SK-N-SH (cell line): ENCODE measurements around the gene SSTR5.

ENCODE experiments used
- EZH2phosphoT487 ChIP-seq: fragments of 200-600 bp; sonication (generic); IDR thresholded peaks from 2 replicates; pipeline ENCODE4 v1.6.1; 2017; ENCODE audit warnings: low read depth, mixed run types, mild to moderate bottlenecking, antibody characterized with exemption, moderate library complexity, borderline replicate concordance
- GABPA ChIP-seq: IDR thresholded peaks from 2 replicates; pipeline ENCODE4 v1.4.0; 2012; ENCODE audit warnings: low read depth, mild to moderate bottlenecking
- TF ChIP-seq, protein P1 (sequence below): IDR thresholded peaks from 2 replicates; pipeline ENCODE4 v1.6.1; 2012; ENCODE audit warnings: mild to moderate bottlenecking, low read depth, low read length, moderate library complexity

DNA sequence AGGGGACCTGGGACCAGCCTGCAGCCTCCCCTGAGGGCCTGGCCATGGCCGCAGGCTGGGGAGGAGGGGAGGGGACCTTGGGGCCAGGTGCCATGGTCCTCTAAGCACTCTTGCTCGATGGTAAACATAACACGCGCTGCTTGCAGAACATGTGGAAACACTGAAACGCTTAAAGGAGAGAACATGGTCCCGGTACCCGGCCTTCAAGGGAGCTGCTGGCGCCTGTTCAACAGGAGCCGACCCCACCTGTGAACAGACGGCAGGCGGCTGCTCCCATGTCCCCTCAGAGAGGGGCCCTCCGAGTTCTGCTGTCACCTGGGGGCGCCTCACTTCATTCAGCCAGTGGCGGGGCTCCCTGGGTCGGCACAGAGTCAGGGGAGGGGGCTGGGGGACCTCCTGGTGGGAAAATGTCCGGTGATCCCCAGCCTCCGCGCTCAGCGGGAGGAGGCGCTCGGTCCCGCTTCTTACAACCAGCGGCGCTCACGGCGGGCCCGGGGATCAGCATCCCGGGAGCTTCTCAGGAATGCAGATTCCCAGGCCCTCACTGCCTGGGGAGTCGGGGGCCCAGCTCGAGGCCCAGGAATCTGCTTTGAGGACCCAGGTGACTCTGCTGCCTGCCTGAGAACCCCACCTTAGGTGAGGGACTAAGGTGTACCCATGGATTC lies 854 bp upstream of the SSTR5 start:
- TF ChIP-seq GABPA (no peak), EZH2phosphoT487 (no peak)
- TF ChIP-seq, protein P1, sequence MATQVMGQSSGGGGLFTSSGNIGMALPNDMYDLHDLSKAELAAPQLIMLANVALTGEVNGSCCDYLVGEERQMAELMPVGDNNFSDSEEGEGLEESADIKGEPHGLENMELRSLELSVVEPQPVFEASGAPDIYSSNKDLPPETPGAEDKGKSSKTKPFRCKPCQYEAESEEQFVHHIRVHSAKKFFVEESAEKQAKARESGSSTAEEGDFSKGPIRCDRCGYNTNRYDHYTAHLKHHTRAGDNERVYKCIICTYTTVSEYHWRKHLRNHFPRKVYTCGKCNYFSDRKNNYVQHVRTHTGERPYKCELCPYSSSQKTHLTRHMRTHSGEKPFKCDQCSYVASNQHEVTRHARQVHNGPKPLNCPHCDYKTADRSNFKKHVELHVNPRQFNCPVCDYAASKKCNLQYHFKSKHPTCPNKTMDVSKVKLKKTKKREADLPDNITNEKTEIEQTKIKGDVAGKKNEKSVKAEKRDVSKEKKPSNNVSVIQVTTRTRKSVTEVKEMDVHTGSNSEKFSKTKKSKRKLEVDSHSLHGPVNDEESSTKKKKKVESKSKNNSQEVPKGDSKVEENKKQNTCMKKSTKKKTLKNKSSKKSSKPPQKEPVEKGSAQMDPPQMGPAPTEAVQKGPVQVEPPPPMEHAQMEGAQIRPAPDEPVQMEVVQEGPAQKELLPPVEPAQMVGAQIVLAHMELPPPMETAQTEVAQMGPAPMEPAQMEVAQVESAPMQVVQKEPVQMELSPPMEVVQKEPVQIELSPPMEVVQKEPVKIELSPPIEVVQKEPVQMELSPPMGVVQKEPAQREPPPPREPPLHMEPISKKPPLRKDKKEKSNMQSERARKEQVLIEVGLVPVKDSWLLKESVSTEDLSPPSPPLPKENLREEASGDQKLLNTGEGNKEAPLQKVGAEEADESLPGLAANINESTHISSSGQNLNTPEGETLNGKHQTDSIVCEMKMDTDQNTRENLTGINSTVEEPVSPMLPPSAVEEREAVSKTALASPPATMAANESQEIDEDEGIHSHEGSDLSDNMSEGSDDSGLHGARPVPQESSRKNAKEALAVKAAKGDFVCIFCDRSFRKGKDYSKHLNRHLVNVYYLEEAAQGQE, result no peak
